ENCODE data around the gene TMEM30B. TPM values are rescaled to one million over a fixed set of nuclear protein-coding genes. Genes with fewer than 3 reads are reported as not detected.

The TMEM30B gene
- total and polyA plus RNA-seq, 2 experiments from 2014 or later, result 18.2 to 19.3 TPM

DNA sequence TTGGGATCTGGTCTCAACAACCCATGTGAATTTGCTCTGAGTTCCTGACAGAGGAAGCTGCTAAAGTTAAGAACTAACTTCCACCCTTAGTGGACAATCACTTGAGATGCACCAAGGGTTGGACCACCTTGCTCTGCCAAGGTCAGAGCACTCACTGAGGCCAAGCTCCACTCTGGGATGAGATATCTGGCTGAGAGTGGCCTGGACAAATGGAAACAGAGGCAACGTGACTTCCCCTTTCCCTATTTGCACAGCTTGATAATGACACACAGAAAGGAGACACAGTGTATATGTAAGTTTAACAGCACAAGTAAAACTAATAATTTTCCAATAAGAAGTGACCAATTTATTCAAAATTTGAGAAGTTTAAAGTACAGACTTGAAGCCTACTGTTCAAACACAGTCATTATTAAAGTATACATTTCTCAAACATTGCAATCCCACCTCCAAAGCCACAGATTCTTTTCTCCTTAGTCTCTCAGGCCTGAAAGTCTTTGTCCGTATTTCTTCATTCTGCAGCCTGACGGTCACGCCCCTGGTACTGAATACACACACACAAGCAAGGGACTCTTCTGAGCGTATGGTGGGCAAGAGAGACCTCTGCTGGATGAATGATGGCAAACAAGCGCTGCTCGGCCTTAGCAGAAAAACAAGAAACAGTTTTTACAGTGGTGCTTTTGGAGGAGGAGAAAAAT, 28.6 kb downstream of the TMEM30B start:
- peak; percentile 91 for DNase-seq (ENCODE audit: low spot score)
- Histone ChIP-seq H4K20me1 (ENCODE audit: insufficient read depth, poor library complexity, severe bottlenecking) (no peaks in the 10 kb centered on the region), H3K36me3 (replicated peaks; ENCODE audit: insufficient read depth, low read depth) (no peaks in the 10 kb centered on the region), H2AFZ (no peak overlapping the region), H3K79me2 (no peaks in the 10 kb centered on the region), H3K4me2 (no peak overlapping the region), H3K27ac (peak overlapping the region; percentile 8), H3K9me3 (ENCODE audit: low read depth) (no peaks in the 10 kb centered on the region), H3K27me3 (peaks cover 12% of the 10 kb centered on the region), H3K4me1 (ENCODE audit: insufficient read depth) (peaks cover 9% of the 10 kb centered on the region), H3K9me2 (replicated peaks; ENCODE audit: insufficient read depth) (no peaks in the 10 kb centered on the region), H3K4me3 (no peak overlapping the region)
- TF ChIP-seq, protein P1, sequence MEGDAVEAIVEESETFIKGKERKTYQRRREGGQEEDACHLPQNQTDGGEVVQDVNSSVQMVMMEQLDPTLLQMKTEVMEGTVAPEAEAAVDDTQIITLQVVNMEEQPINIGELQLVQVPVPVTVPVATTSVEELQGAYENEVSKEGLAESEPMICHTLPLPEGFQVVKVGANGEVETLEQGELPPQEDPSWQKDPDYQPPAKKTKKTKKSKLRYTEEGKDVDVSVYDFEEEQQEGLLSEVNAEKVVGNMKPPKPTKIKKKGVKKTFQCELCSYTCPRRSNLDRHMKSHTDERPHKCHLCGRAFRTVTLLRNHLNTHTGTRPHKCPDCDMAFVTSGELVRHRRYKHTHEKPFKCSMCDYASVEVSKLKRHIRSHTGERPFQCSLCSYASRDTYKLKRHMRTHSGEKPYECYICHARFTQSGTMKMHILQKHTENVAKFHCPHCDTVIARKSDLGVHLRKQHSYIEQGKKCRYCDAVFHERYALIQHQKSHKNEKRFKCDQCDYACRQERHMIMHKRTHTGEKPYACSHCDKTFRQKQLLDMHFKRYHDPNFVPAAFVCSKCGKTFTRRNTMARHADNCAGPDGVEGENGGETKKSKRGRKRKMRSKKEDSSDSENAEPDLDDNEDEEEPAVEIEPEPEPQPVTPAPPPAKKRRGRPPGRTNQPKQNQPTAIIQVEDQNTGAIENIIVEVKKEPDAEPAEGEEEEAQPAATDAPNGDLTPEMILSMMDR (IDR thresholded peaks at IDR 0.05; ENCODE audit: poor library complexity), result peak; percentile 98
- TF ChIP-seq EZH2 (IDR thresholded peaks at IDR 0.05; ENCODE audit: borderline replicate concordance), result no peak
- 4% methylated on average over 7 of the region's 7 CpGs for WGBS (ENCODE audit: low lambda C conversion rate, missing lambda C conversion rate)

DNA sequence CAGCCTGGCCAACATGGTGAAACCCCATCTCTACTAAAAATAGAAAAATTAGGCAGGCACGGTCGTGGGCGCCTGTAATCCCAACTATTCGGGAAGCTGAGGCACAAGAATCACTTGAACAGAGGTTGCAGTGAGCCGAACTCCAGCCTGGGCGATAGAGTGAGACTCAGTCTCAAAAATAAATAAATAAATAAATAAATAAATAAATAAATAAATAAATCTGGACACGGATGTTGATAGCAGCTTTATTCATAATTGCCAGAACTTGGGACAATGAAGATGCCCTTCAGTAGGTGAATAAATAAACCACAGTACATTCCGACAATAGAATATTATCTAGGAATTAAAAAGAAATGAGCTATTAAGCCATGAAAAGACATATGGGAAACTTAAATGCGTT, 31.1 kb downstream of the TMEM30B start:
- Histone ChIP-seq H3K9me3 (ENCODE audit: low read depth) (no peaks in the 10 kb centered on the region), H3K27me3 (peaks cover 9% of the 10 kb centered on the region), H3K27ac (no peak overlapping the region), H3K4me1 (ENCODE audit: insufficient read depth) (peaks cover 5% of the 10 kb centered on the region), H3K36me3 (replicated peaks; ENCODE audit: insufficient read depth, low read depth) (no peaks in the 10 kb centered on the region), H3K4me2 (no peak overlapping the region), H3K79me2 (no peaks in the 10 kb centered on the region), H4K20me1 (ENCODE audit: insufficient read depth, poor library complexity, severe bottlenecking) (no peaks in the 10 kb centered on the region), H3K9me2 (replicated peaks; ENCODE audit: insufficient read depth) (no peaks in the 10 kb centered on the region), H2AFZ (no peak overlapping the region), H3K4me3 (no peak overlapping the region)
- TF ChIP-seq EZH2 (IDR thresholded peaks at IDR 0.05; ENCODE audit: borderline replicate concordance) (no peak), EZH2phosphoT487 (IDR thresholded peaks at IDR 0.05; ENCODE audit: low read depth, severe bottlenecking, unreplicated experiment) (no peak)
- TF ChIP-seq, protein P1 (IDR thresholded peaks at IDR 0.05; ENCODE audit: poor library complexity), result no peak
- WGBS (ENCODE audit: low lambda C conversion rate, missing lambda C conversion rate), result 92% methylated on average over 9 of the region's 9 CpGs
- DNase-seq (ENCODE audit: low spot score), result no peak

DNA sequence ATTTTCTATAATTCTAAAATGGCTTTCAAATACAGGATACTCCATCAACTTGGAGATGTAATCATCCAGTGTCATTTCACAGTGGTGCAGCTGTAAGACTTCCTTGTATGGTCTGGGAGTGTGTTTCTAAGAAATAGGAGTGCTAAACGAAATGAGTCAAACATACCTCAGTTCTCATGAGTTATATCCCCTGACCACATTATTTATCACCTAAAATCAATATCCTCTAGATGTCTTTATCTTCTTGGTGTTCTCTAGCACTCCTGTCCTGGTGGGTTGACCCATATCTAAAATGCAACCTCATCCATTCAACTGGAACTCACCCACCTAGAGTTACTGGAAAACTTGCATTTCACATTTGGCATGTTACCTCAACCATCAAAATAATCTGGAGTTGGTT, 33.2 kb downstream of the TMEM30B start:
- no peak overlapping the region for H3K4me3 ChIP-seq
- WGBS (ENCODE audit: low lambda C conversion rate, missing lambda C conversion rate), result 64% methylated on average over 1 of the region's 1 CpG
- no peak overlapping the region for H3K4me2 ChIP-seq
- no peaks in the 10 kb centered on the region for H3K9me3 ChIP-seq (ENCODE audit: low read depth)
- no peaks in the 10 kb centered on the region for H3K79me2 ChIP-seq
- no peak overlapping the region for H2AFZ ChIP-seq
- H3K4me1 ChIP-seq (ENCODE audit: insufficient read depth), result peaks cover 5% of the 10 kb centered on the region
- H4K20me1 ChIP-seq (ENCODE audit: insufficient read depth, poor library complexity, severe bottlenecking), result no peaks in the 10 kb centered on the region
- TF ChIP-seq EZH2phosphoT487 (IDR thresholded peaks at IDR 0.05; ENCODE audit: low read depth, severe bottlenecking, unreplicated experiment) (no peak), EZH2 (IDR thresholded peaks at IDR 0.05; ENCODE audit: borderline replicate concordance) (no peak)
- TF ChIP-seq, protein P1 (IDR thresholded peaks at IDR 0.05; ENCODE audit: poor library complexity), result no peak
- no peaks in the 10 kb centered on the region for H3K27me3 ChIP-seq
- no peaks in the 10 kb centered on the region for H3K9me2 ChIP-seq (replicated peaks; ENCODE audit: insufficient read depth)
- DNase-seq (ENCODE audit: low spot score), result no peak
- H3K36me3 ChIP-seq (replicated peaks; ENCODE audit: insufficient read depth, low read depth), result no peaks in the 10 kb centered on the region
- no peak overlapping the region for H3K27ac ChIP-seq

All from hepatocyte (in vitro differentiated cells).